ENCODE results near the gene CRYBG3.
"Not testable (repeated sequence)": the region's sequence is repeated elsewhere in the genome, so short reads cannot be mapped to it uniquely, and the experiment has no call there.

The CRYBG3 gene

GRCh38 chr3:97821287-97821773 is 481 bp upstream of the CRYBG3 start:
- H3K4me3 ChIP-seq (ENCODE audit: low read length), result peak overlapping the region; percentile 97
- DNase-seq (ENCODE audit: low read depth), result peak; percentile 72
- no peaks in the 10 kb centered on the region for H3K9me3 ChIP-seq (ENCODE audit: control insufficient read depth, low read length)
- H3K27me3 ChIP-seq (replicated peaks; ENCODE audit: control insufficient read depth, insufficient read depth, low read length), result no peaks in the 10 kb centered on the region
- H3K36me3 ChIP-seq (ENCODE audit: control insufficient read depth, insufficient read depth, low read length, severe bottlenecking), result no peaks in the 10 kb centered on the region
- peaks cover 24% of the 10 kb centered on the region for H3K4me1 ChIP-seq (ENCODE audit: control insufficient read depth, insufficient read depth, low read length)
- H3K9ac ChIP-seq (ENCODE audit: low read length), result peak overlapping the region; percentile 90

GRCh38 chr3:97822359-97822775 is 556 bp downstream of the CRYBG3 start:
- H3K4me1 ChIP-seq (ENCODE audit: control insufficient read depth, insufficient read depth, low read length), result peaks cover 24% of the 10 kb centered on the region
- no peaks in the 10 kb centered on the region for H3K36me3 ChIP-seq (ENCODE audit: control insufficient read depth, insufficient read depth, low read length, severe bottlenecking)
- no peaks in the 10 kb centered on the region for H3K9me3 ChIP-seq (ENCODE audit: control insufficient read depth, low read length)
- peak overlapping the region; percentile 90 for H3K9ac ChIP-seq (ENCODE audit: low read length)
- H3K27me3 ChIP-seq (replicated peaks; ENCODE audit: control insufficient read depth, insufficient read depth, low read length), result no peaks in the 10 kb centered on the region
- H3K4me3 ChIP-seq (ENCODE audit: low read length), result peak overlapping the region; percentile 97
- DNase-seq (ENCODE audit: low read depth), result peak; percentile 87

- Histone ChIP-seq H3K4me1 (ENCODE audit: control insufficient read depth, insufficient read depth, low read length) (peaks cover 24% of the 10 kb centered on the region), H3K4me3 (ENCODE audit: low read length) (peak overlapping the region; percentile 97), H3K9ac (ENCODE audit: low read length) (peak overlapping the region; percentile 90), H3K9me3 (ENCODE audit: control insufficient read depth, low read length) (no peaks in the 10 kb centered on the region), H3K36me3 (ENCODE audit: control insufficient read depth, insufficient read depth, low read length, severe bottlenecking) (no peaks in the 10 kb centered on the region), H3K27me3 (replicated peaks; ENCODE audit: control insufficient read depth, insufficient read depth, low read length) (no peaks in the 10 kb centered on the region)
- peak; percentile 40 for DNase-seq (ENCODE audit: low read depth)
Observed at GRCh38 chr3:97823046-97824004, 1.5 kb downstream of the CRYBG3 start.

- Histone ChIP-seq H3K4me1 (ENCODE audit: control insufficient read depth, insufficient read depth, low read length) (peaks cover 24% of the 10 kb centered on the region), H3K36me3 (ENCODE audit: control insufficient read depth, insufficient read depth, low read length, severe bottlenecking) (no peaks in the 10 kb centered on the region), H3K9me3 (ENCODE audit: control insufficient read depth, low read length) (no peaks in the 10 kb centered on the region), H3K4me3 (ENCODE audit: low read length) (no peak overlapping the region), H3K27me3 (replicated peaks; ENCODE audit: control insufficient read depth, insufficient read depth, low read length) (no peaks in the 10 kb centered on the region), H3K9ac (ENCODE audit: low read length) (no peak overlapping the region)
- DNase-seq (ENCODE audit: low read depth), result peak; percentile 69
Observed at GRCh38 chr3:97825101-97825500, 3.3 kb downstream of the CRYBG3 start.

GRCh38 chr3:97827741-97828471 is 6.1 kb downstream of the CRYBG3 start:
- Histone ChIP-seq H3K4me3 (ENCODE audit: low read length) (no peak overlapping the region), H3K27me3 (replicated peaks; ENCODE audit: control insufficient read depth, insufficient read depth, low read length) (no peaks in the 10 kb centered on the region), H3K36me3 (ENCODE audit: control insufficient read depth, insufficient read depth, low read length, severe bottlenecking) (no peaks in the 10 kb centered on the region), H3K9me3 (ENCODE audit: control insufficient read depth, low read length) (no peaks in the 10 kb centered on the region), H3K9ac (ENCODE audit: low read length) (no peak overlapping the region), H3K4me1 (ENCODE audit: control insufficient read depth, insufficient read depth, low read length) (peaks cover 27% of the 10 kb centered on the region)
- DNase-seq (ENCODE audit: low read depth), result peak; percentile 23

- H3K36me3 ChIP-seq (ENCODE audit: control insufficient read depth, insufficient read depth, low read length, severe bottlenecking), result no peaks in the 10 kb centered on the region
- no peaks in the 10 kb centered on the region for H3K9me3 ChIP-seq (ENCODE audit: control insufficient read depth, low read length)
- H3K27me3 ChIP-seq (replicated peaks; ENCODE audit: control insufficient read depth, insufficient read depth, low read length), result no peaks in the 10 kb centered on the region
- H3K4me3 ChIP-seq (ENCODE audit: low read length), result no peak overlapping the region
- H3K9ac ChIP-seq (ENCODE audit: low read length), result no peak overlapping the region
- H3K4me1 ChIP-seq (ENCODE audit: control insufficient read depth, insufficient read depth, low read length), result peaks cover 15% of the 10 kb centered on the region
- no peak for DNase-seq (ENCODE audit: low read depth)
Observed at GRCh38 chr3:97829198-97829597, 7.4 kb downstream of the CRYBG3 start.

GRCh38 chr3:97830638-97831037 is 8.8 kb downstream of the CRYBG3 start:
- H3K9me3 ChIP-seq (ENCODE audit: control insufficient read depth, low read length), result no peaks in the 10 kb centered on the region
- H3K4me1 ChIP-seq (ENCODE audit: control insufficient read depth, insufficient read depth, low read length), result peaks cover 2% of the 10 kb centered on the region
- DNase-seq (ENCODE audit: low read depth), result no peak
- H3K9ac ChIP-seq (ENCODE audit: low read length), result no peak overlapping the region
- H3K27me3 ChIP-seq (replicated peaks; ENCODE audit: control insufficient read depth, insufficient read depth, low read length), result no peaks in the 10 kb centered on the region
- H3K4me3 ChIP-seq (ENCODE audit: low read length), result no peak overlapping the region
- no peaks in the 10 kb centered on the region for H3K36me3 ChIP-seq (ENCODE audit: control insufficient read depth, insufficient read depth, low read length, severe bottlenecking)

GRCh38 chr3:97831140-97831539 is 9.3 kb downstream of the CRYBG3 start:
- H3K27me3 ChIP-seq (replicated peaks; ENCODE audit: control insufficient read depth, insufficient read depth, low read length), result no peaks in the 10 kb centered on the region
- DNase-seq (ENCODE audit: low read depth), result no peak
- H3K36me3 ChIP-seq (ENCODE audit: control insufficient read depth, insufficient read depth, low read length, severe bottlenecking), result no peaks in the 10 kb centered on the region
- H3K9ac ChIP-seq (ENCODE audit: low read length), result no peak overlapping the region
- H3K4me3 ChIP-seq (ENCODE audit: low read length), result no peak overlapping the region
- H3K4me1 ChIP-seq (ENCODE audit: control insufficient read depth, insufficient read depth, low read length), result peaks cover 2% of the 10 kb centered on the region
- H3K9me3 ChIP-seq (ENCODE audit: control insufficient read depth, low read length), result no peaks in the 10 kb centered on the region

GRCh38 chr3:97833184-97833583 is 11.4 kb downstream of the CRYBG3 start:
- H3K36me3 ChIP-seq (ENCODE audit: control insufficient read depth, insufficient read depth, low read length, severe bottlenecking); H3K27me3 ChIP-seq (replicated peaks; ENCODE audit: control insufficient read depth, insufficient read depth, low read length); DNase-seq (ENCODE audit: low read depth); H3K9me3 ChIP-seq (ENCODE audit: control insufficient read depth, low read length); H3K4me3 ChIP-seq (ENCODE audit: low read length); H3K4me1 ChIP-seq (ENCODE audit: control insufficient read depth, insufficient read depth, low read length); H3K9ac ChIP-seq (ENCODE audit: low read length): not testable (repeated sequence)

GRCh38 chr3:97835761-97836160 is 13.9 kb downstream of the CRYBG3 start:
- Histone ChIP-seq H3K4me1 (ENCODE audit: control insufficient read depth, insufficient read depth, low read length) (no peaks in the 10 kb centered on the region), H3K9me3 (ENCODE audit: control insufficient read depth, low read length) (no peaks in the 10 kb centered on the region), H3K27me3 (replicated peaks; ENCODE audit: control insufficient read depth, insufficient read depth, low read length) (no peaks in the 10 kb centered on the region), H3K4me3 (ENCODE audit: low read length) (no peak overlapping the region), H3K9ac (ENCODE audit: low read length) (no peak overlapping the region), H3K36me3 (ENCODE audit: control insufficient read depth, insufficient read depth, low read length, severe bottlenecking) (no peaks in the 10 kb centered on the region)
- no peak for DNase-seq (ENCODE audit: low read depth)

GRCh38 chr3:97838393-97838792 is 16.6 kb downstream of the CRYBG3 start:
- peaks cover 3% of the 10 kb centered on the region for H3K4me1 ChIP-seq (ENCODE audit: control insufficient read depth, insufficient read depth, low read length)
- no peaks in the 10 kb centered on the region for H3K36me3 ChIP-seq (ENCODE audit: control insufficient read depth, insufficient read depth, low read length, severe bottlenecking)
- no peak overlapping the region for H3K9ac ChIP-seq (ENCODE audit: low read length)
- no peak for DNase-seq (ENCODE audit: low read depth)
- H3K9me3 ChIP-seq (ENCODE audit: control insufficient read depth, low read length), result no peaks in the 10 kb centered on the region
- no peak overlapping the region for H3K4me3 ChIP-seq (ENCODE audit: low read length)
- no peaks in the 10 kb centered on the region for H3K27me3 ChIP-seq (replicated peaks; ENCODE audit: control insufficient read depth, insufficient read depth, low read length)

All from adipocyte (in vitro differentiated cells).